HepG2 (cell line): ENCODE data around the gene HADHA. TPM values are rescaled to one million over a fixed set of nuclear protein-coding genes. Genes with fewer than 3 reads are reported as not detected.

Source experiments
- ATAC-seq: fragments of 200-7000 bp; cut with Tn5 transposase; 3 replicates; pipeline ENCODE4 v1.9.1; 2020; ENCODE audit warnings: mild to moderate bottlenecking, moderate library complexity
- BruUV-seq: library from RNA; stranded (reverse); fragments of 400-500 nt; replicated peaks from 2 replicates; lab custom pipeline; 2021; lab: Mats Ljungman, UMichigan
- CTCF ChIA-PET: fragments of 300-600 bp; formaldehyde crosslinking; extraction: SDS; loops from one replicate; lab custom pipeline; 2021; ENCODE audit warnings: low total read pairs, inconsistent platforms, low intra/inter-chr PET ratio; lab: Yijun Ruan, JAX
- POLR2A ChIA-PET: fragments of 350-600 bp; sonication (Branson Sonifier 250); formaldehyde crosslinking; loops from one replicate; lab custom pipeline; 2020; ENCODE audit warnings: antibody characterized with exemption, inconsistent platforms; lab: Yijun Ruan, JAX
- DNase-seq: peaks from one replicate; pipeline ENCODE4 v3.0.0-alpha.2; 2015; ENCODE audit warnings: low spot score
- FAIRE-seq: peaks from 3 replicates; lab custom pipeline; 2011; peaks lifted over from hg19 to GRCh38; lab: Jason Lieb, UNC
- H2AFZ ChIP-seq: one replicate; pipeline ENCODE4 v1.6.1; 2011; ENCODE audit warnings: low read length, inconsistent platforms
- H3K27ac ChIP-seq: fragments of 300-600 bp; 3 replicates; pipeline ENCODE4 v1.8.0; 2011; ENCODE audit warnings: mixed run types, mild to moderate bottlenecking, mixed read lengths, low read length, inconsistent platforms; ENCODE audit not compliant: insufficient read depth; ENCODE audit errors: extremely low read length
- H3K27me3 ChIP-seq, 2 experiments: fragments of 200-600 bp in 1 of 2; 2 replicates in 1 of 2; 3 replicates in 1 of 2; pipeline versions ENCODE4 v1.6.0 to v1.8.0; 2011; ENCODE audit warnings: low read length in 2 of 2, mild to moderate bottlenecking in 2 of 2, moderate library complexity in 2 of 2, inconsistent platforms in 1 of 2; ENCODE audit not compliant: insufficient read depth in 2 of 2, control insufficient read depth in 1 of 2
- H3K36me3 ChIP-seq, 2 experiments: fragments of 200-600 bp in 1 of 2; replicated peaks in 1 of 2; 2 replicates in 1 of 2; 3 replicates in 1 of 2; pipeline versions ENCODE4 v1.5.1 to v1.8.0; 2011; ENCODE audit warnings: low read length in 2 of 2, inconsistent platforms in 1 of 2; ENCODE audit not compliant: insufficient read depth in 2 of 2, control insufficient read depth in 1 of 2
- H3K4me1 ChIP-seq: 2 replicates; pipeline ENCODE4 v1.5.1; 2012; ENCODE audit warnings: low read length, inconsistent platforms; ENCODE audit not compliant: insufficient read depth
- H3K4me2 ChIP-seq: 2 replicates; pipeline ENCODE4 v1.6.0; 2011; ENCODE audit warnings: low read depth, low read length, inconsistent platforms
- H3K4me3 ChIP-seq, 3 experiments: fragments of 200-600 bp in 1 of 3; sonication (generic), shearing (Covaris generic) in 1 of 3; replicated peaks in 1 of 3; 2 replicates each; pipeline ENCODE4 v1.5.1; 2011 to 2016; ENCODE audit warnings: low read length in 3 of 3, inconsistent platforms in 2 of 3, low read depth in 2 of 3, mild to moderate bottlenecking in 2 of 3, control low read depth in 1 of 3, mixed read lengths in 1 of 3; ENCODE audit not compliant: insufficient read depth in 1 of 3
- H3K79me2 ChIP-seq: one replicate; pipeline ENCODE4 v1.6.1; 2011; ENCODE audit warnings: low read length, inconsistent platforms; ENCODE audit not compliant: insufficient read depth
- H3K9ac ChIP-seq: 2 replicates; pipeline ENCODE4 v1.6.0; 2011; ENCODE audit warnings: mild to moderate bottlenecking, low read depth, low read length, inconsistent platforms; ENCODE audit not compliant: insufficient read depth
- H3K9me3 ChIP-seq: 2 replicates; pipeline ENCODE4 v1.5.1; 2012; ENCODE audit warnings: mild to moderate bottlenecking, low read length
- H4K20me1 ChIP-seq: 2 replicates; pipeline ENCODE4 v1.6.0; 2011; ENCODE audit warnings: inconsistent platforms, mild to moderate bottlenecking, low read length, moderate library complexity; ENCODE audit not compliant: insufficient read depth
- AKAP8 ChIP-seq: sonication (generic); formaldehyde crosslinking; IDR thresholded peaks from 2 replicates; pipeline ENCODE4 v1.5.1; 2020; ENCODE audit warnings: mild to moderate bottlenecking, missing genetic modification reagents
- CENPBD1 ChIP-seq: sonication (generic); formaldehyde crosslinking; IDR thresholded peaks from 2 replicates; pipeline ENCODE4 v1.8.0; 2022; ENCODE audit warnings: missing genetic modification reagents, low read depth, mild to moderate bottlenecking, borderline replicate concordance
- E2F5 ChIP-seq: sonication (generic); formaldehyde crosslinking; conservative IDR thresholded peaks from 2 replicates; pipeline ENCODE4 v1.4.0; 2020; ENCODE audit warnings: missing genetic modification reagents
- EHMT2 ChIP-seq: fragments of 200-600 bp; sonication (generic); IDR thresholded peaks from 2 replicates; pipeline ENCODE4 v1.7.0; 2017; ENCODE audit warnings: antibody characterized with exemption, low read depth, low read length, borderline replicate concordance
- ELF4 ChIP-seq: sonication (generic); formaldehyde crosslinking; IDR thresholded peaks from 2 replicates; pipeline ENCODE4 v1.5.0; 2020; ENCODE audit warnings: missing genetic modification reagents, mild to moderate bottlenecking, moderate library complexity, borderline replicate concordance
- GRHL1 ChIP-seq: sonication (generic); formaldehyde crosslinking; conservative IDR thresholded peaks from 2 replicates; pipeline ENCODE4 v1.8.0; 2022; ENCODE audit warnings: missing genetic modification reagents
- HOMEZ ChIP-seq: IDR thresholded peaks from 2 replicates; pipeline ENCODE4 v1.6.1; 2016; ENCODE audit warnings: low read depth
- KDM2A ChIP-seq: sonication (generic); formaldehyde crosslinking; IDR thresholded peaks from 2 replicates; pipeline ENCODE4 v1.4.0; 2020; ENCODE audit warnings: low read depth, missing genetic modification reagents, borderline replicate concordance
- KLF12 ChIP-seq: sonication (generic); formaldehyde crosslinking; IDR thresholded peaks from 2 replicates; pipeline ENCODE4 v1.4.0; 2020; ENCODE audit warnings: missing genetic modification reagents, borderline replicate concordance
- MEIS1 ChIP-seq: sonication (generic); formaldehyde crosslinking; IDR thresholded peaks from 2 replicates; pipeline ENCODE4 v1.9.0; 2021; ENCODE audit warnings: mild to moderate bottlenecking, missing genetic modification reagents, moderate library complexity, borderline replicate concordance
- NFYB ChIP-seq: sonication (generic); formaldehyde crosslinking; IDR thresholded peaks from 2 replicates; pipeline ENCODE4 v1.4.0; 2020; ENCODE audit warnings: missing genetic modification reagents
- NR2F6 ChIP-seq, 2 experiments: IDR thresholded peaks; 2 replicates each; pipeline ENCODE4 v1.6.1; 2016; ENCODE audit warnings: antibody characterized with exemption in 1 of 2, mild to moderate bottlenecking in 1 of 2
- ZKSCAN1 ChIP-seq: fragments of 150-350 bp; IDR thresholded peaks from 2 replicates; pipeline ENCODE4 v1.6.1; 2014; ENCODE audit warnings: low read length
- ZNF136 ChIP-seq: sonication (generic); formaldehyde crosslinking; IDR thresholded peaks from 2 replicates; pipeline ENCODE4 v1.8.1; 2022; ENCODE audit warnings: low read depth, mild to moderate bottlenecking, moderate library complexity, missing genetic modification reagents
- ZNF24 ChIP-seq: fragments of 450-650 bp; IDR thresholded peaks from 2 replicates; pipeline ENCODE4 v1.6.1; 2017; ENCODE audit warnings: antibody characterized with exemption, mild to moderate bottlenecking
- ZNF292 ChIP-seq: sonication (generic); formaldehyde crosslinking; IDR thresholded peaks from 2 replicates; pipeline ENCODE4 v1.8.1; 2022; ENCODE audit warnings: mild to moderate bottlenecking, low read depth, missing genetic modification reagents, borderline replicate concordance
- ZNF513 ChIP-seq: sonication (generic); formaldehyde crosslinking; conservative IDR thresholded peaks from 2 replicates; pipeline ENCODE4 v1.5.0; 2020; ENCODE audit warnings: missing genetic modification reagents
- ZNF614 ChIP-seq: IDR thresholded peaks from 2 replicates; pipeline ENCODE4 v1.6.1; 2018; ENCODE audit warnings: missing biosample characterization, missing genetic modification reagents, inconsistent platforms, borderline replicate concordance
- ZNF644 ChIP-seq: IDR thresholded peaks from 2 replicates; pipeline ENCODE4 v1.6.1; 2016; ENCODE audit warnings: low read depth
- WGBS: methylation state at CpG from one replicate; pipeline ENCODE4 v1.1.6; 2017; ENCODE audit warnings: low lambda C conversion rate; 5-methylcytosine and 5-hydroxymethylcytosine counted together
- in situ Hi-C: cut with HindIII; loops from 2 replicates; pipeline ENCODE4 v1.10.0; 2017; ENCODE audit warnings: low pct_unique_long_range_greater_than_20kb; ENCODE audit not compliant: extremely low pct_ligation_motif_present
- intact Hi-C: fragments of 100-400 bp; cut with micrococcal nuclease; formaldehyde crosslinking; loops from one replicate; pipeline ENCODE4 v1.10.0; 2022; ENCODE audit not compliant: unreplicated experiment
- polyA plus RNA-seq, 8 experiments: library from polyadenylated mRNA; depleted of rRNA in 3 of 8; stranded (reverse) in 7 of 8; unstranded in 1 of 8; fragments of >200 nt; fragmentation: Illumina TruSeq in 4 of 8; extraction: Trizol in 4 of 8; gene quantifications; 2 replicates each; pipeline versions ENCODE4 v1.2.1 to v1.2.3, GENCODE V29; 2011 to 2016; ENCODE audit warnings: low read depth in 4 of 8, missing spikeins in 1 of 8, mixed read lengths in 1 of 8; ENCODE audit not compliant: insufficient read depth in 1 of 8
- total RNA-seq, 5 experiments: library from RNA; depleted of rRNA; stranded (reverse); fragments of >200 nt; fragmentation: Illumina TruSeq; extraction: Trizol; gene quantifications; 2 replicates each; pipeline ENCODE4 v1.2.3, GENCODE V29; 2016; ENCODE audit warnings: low read depth in 1 of 5

HADHA gene
- total and polyA plus RNA-seq, 2 of the 13 experiments (the other 11 are each of a cell fraction or from before 2014, with no cell fraction given): 102 to 270 TPM

- CTCF ChIA-PET: no interaction called here
- no peak overlapping the region for H2AFZ ChIP-seq
- in situ Hi-C loops: no loop called here
- no peak for TF ChIP-seq NR2F6 (IDR thresholded peaks at IDR 0.05)
- TF ChIP-seq NR2F6 (CRISPR knock-in tag; IDR thresholded peaks at IDR 0.05): no peak
- TF ChIP-seq ZNF292 (CRISPR knock-in tag): peak; percentile 23; the same call in 1 of the 2 replicates
- no peak for TF ChIP-seq ZNF24
- no peak for TF ChIP-seq KDM2A (CRISPR knock-in tag)
- no peak for TF ChIP-seq MEIS1 (CRISPR knock-in tag)
- TF ChIP-seq AKAP8 (CRISPR knock-in tag): no peak
- TF ChIP-seq GRHL1 (CRISPR knock-in tag): no peak
- peak; percentile 14; the same call in 1 of the 2 replicates for TF ChIP-seq ZNF614 (CRISPR knock-in tag)
- TF ChIP-seq ELF4 (CRISPR knock-in tag): no peak
- no peak for TF ChIP-seq NFYB (CRISPR knock-in tag)
- no peak for TF ChIP-seq KLF12
- 0 out of 2 replicates have a peak, but pooled peaks have one; percentile 36 for TF ChIP-seq CENPBD1 (CRISPR knock-in tag)
- no peak for TF ChIP-seq HOMEZ (CRISPR knock-in tag)
- no peak for TF ChIP-seq ZKSCAN1
- TF ChIP-seq EHMT2: no peak
- TF ChIP-seq ZNF513 (CRISPR knock-in tag): no peak
- no peak for TF ChIP-seq E2F5 (CRISPR knock-in tag)
- no peak for TF ChIP-seq ZNF644 (CRISPR knock-in tag)
- no peak for TF ChIP-seq ZNF136 (CRISPR knock-in tag)
Observed at GRCh38 chr2:26245810-26246209, 1.4 kb upstream of the HADHA start.

More at GRCh38 chr2:26245810-26246209, 1.4 kb upstream of the HADHA start:
- BruUV-seq: no TSS peak
- Histone ChIP-seq H3K27me3 (peaks cover 0 to 7% of the 10 kb centered on the region in 2 experiments; a peak in 2 of 5 replicates), H4K20me1 (peaks cover under 1% of the 10 kb centered on the region), H3K4me3 (peak overlapping the region; percentile 62 to 96 (median 94)), H3K4me1 (peaks cover 46% of the 10 kb centered on the region), H3K9ac (peak overlapping the region; percentile 90), H3K79me2 (peaks cover 93% of the 10 kb centered on the region), H3K27ac (peak overlapping the region; percentile 91), H3K36me3 (no peaks in the 10 kb centered on the region), H3K4me2 (peak overlapping the region; percentile 80), H3K9me3 (no peaks in the 10 kb centered on the region)
- 5% methylated on average over 3 of the region's 3 CpGs for WGBS
- peak; percentile 11; the same call in 2 of the 3 replicates for ATAC-seq
- peak; percentile 34 for DNase-seq
- POLR2A ChIA-PET: interaction anchor here (0.6 to 5.2 kb wide), 10 partner anchors 9 to 367 kb away, joined by 3 to 38 read pairs (median 12); partner anchors contain the start of genes ASXL2 and SELENOI
- FAIRE-seq: no peak
- intact Hi-C loops: loop anchor here (2.0 kb wide), 1 partner anchor 29 kb away; no protein-coding TSS in a partner anchor
